IMR-90 (cell line): ENCODE results near the gene DNMT1.

ENCODE experiments used
- BHLHE40 ChIP-seq: fragments of 150-350 bp; IDR thresholded peaks from 2 replicates; pipeline ENCODE4 v1.6.1; 2016; ENCODE audit warnings: mild to moderate bottlenecking, low read depth, low read length
- CEBPB ChIP-seq: IDR thresholded peaks from 2 replicates; pipeline ENCODE4 v1.6.1; 2012; ENCODE audit warnings: low read depth, low read length, improper control_type of control experiment
- RAD21 ChIP-seq: IDR thresholded peaks from 2 replicates; pipeline ENCODE4 v1.6.1; 2012; ENCODE audit warnings: low read length, improper control_type of control experiment
- RCOR1 ChIP-seq: IDR thresholded peaks from 2 replicates; pipeline ENCODE4 v1.6.1; 2012; ENCODE audit warnings: mild to moderate bottlenecking, low read length, improper control_type of control experiment; ENCODE audit not compliant: insufficient replicate concordance
- TF ChIP-seq, protein P1 (sequence below): conservative IDR thresholded peaks from 2 replicates; pipeline ENCODE4 v1.5.1; 2012; ENCODE audit warnings: mild to moderate bottlenecking, low read depth, low read length, improper control_type of control experiment
- TF ChIP-seq, protein P2 (sequence below): fragments of 150-350 bp; IDR thresholded peaks from 2 replicates; pipeline ENCODE4 v1.6.1; 2017; ENCODE audit warnings: mild to moderate bottlenecking, antibody characterized with exemption, low read length, low read depth

DNA sequence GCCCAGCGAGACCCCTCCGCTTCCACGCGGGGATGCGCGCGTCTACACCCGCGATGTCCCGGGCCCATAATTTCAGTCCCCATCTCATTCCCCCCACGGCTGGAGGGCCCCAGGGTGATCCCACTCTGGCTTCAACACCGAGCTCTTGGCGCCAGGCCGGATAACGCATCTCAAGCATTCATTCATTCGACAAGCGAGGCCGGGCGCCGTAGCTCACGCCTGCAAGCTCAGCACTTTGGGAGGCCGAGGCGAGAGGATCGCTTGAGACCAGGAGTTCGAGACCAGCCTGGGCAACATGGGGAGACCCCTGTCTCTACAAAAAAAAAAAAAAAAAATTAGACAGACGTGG, 98.2 kb downstream of the DNMT1 start:
- TF ChIP-seq, protein P1, sequence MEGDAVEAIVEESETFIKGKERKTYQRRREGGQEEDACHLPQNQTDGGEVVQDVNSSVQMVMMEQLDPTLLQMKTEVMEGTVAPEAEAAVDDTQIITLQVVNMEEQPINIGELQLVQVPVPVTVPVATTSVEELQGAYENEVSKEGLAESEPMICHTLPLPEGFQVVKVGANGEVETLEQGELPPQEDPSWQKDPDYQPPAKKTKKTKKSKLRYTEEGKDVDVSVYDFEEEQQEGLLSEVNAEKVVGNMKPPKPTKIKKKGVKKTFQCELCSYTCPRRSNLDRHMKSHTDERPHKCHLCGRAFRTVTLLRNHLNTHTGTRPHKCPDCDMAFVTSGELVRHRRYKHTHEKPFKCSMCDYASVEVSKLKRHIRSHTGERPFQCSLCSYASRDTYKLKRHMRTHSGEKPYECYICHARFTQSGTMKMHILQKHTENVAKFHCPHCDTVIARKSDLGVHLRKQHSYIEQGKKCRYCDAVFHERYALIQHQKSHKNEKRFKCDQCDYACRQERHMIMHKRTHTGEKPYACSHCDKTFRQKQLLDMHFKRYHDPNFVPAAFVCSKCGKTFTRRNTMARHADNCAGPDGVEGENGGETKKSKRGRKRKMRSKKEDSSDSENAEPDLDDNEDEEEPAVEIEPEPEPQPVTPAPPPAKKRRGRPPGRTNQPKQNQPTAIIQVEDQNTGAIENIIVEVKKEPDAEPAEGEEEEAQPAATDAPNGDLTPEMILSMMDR: no peak
- TF ChIP-seq RCOR1: no peak
- no peak for TF ChIP-seq BHLHE40
- no peak for TF ChIP-seq CEBPB
- TF ChIP-seq RAD21: no peak
- TF ChIP-seq, protein P2, sequence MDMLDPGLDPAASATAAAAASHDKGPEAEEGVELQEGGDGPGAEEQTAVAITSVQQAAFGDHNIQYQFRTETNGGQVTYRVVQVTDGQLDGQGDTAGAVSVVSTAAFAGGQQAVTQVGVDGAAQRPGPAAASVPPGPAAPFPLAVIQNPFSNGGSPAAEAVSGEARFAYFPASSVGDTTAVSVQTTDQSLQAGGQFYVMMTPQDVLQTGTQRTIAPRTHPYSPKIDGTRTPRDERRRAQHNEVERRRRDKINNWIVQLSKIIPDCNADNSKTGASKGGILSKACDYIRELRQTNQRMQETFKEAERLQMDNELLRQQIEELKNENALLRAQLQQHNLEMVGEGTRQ: no peak
